Ectodermal cell (in vitro differentiated cells): ENCODE results near the gene ZMYM1.
"Not testable (repeated sequence)": the region's sequence is repeated elsewhere in the genome, so short reads cannot be mapped to it uniquely, and the experiment has no call there.

ENCODE experiments used
- H3K27ac ChIP-seq: 2 replicates; pipeline ENCODE4 v1.7.0; 2013; ENCODE audit warnings: mild to moderate bottlenecking, low read depth, low read length; ENCODE audit not compliant: insufficient read depth, poor library complexity, severe bottlenecking
- H3K27me3 ChIP-seq: 2 replicates; pipeline ENCODE4 v1.7.0; 2013; ENCODE audit warnings: mild to moderate bottlenecking, low read length; ENCODE audit not compliant: insufficient read depth, control insufficient read depth, poor library complexity, severe bottlenecking
- H3K36me3 ChIP-seq: one replicate; pipeline ENCODE4 v1.7.0; 2013; ENCODE audit warnings: low read length; ENCODE audit not compliant: control insufficient read depth, insufficient read depth
- H3K4me1 ChIP-seq: one replicate; pipeline ENCODE4 v1.7.0; 2013; ENCODE audit warnings: low read length; ENCODE audit not compliant: control insufficient read depth, insufficient read depth
- H3K4me3 ChIP-seq: 2 replicates; pipeline ENCODE4 v1.7.0; 2013; ENCODE audit warnings: low read depth, low read length, control low read depth; ENCODE audit not compliant: insufficient read depth
- H3K9me3 ChIP-seq: 2 replicates; pipeline ENCODE4 v1.7.0; 2013; ENCODE audit warnings: mild to moderate bottlenecking, low read length, moderate library complexity; ENCODE audit not compliant: control insufficient read depth
- WGBS, 2 experiments: methylation state at CpG; one replicate each; pipeline ENCODE4 v1.1.7; 2013; ENCODE audit warnings: missing lambda C conversion rate in 2 of 2; 5-methylcytosine and 5-hydroxymethylcytosine counted together

ZMYM1 gene

GRCh38 chr1:35069746-35070145, 9.4 kb upstream of the ZMYM1 start:
- Histone ChIP-seq H3K9me3 (no peaks in the 10 kb centered on the region), H3K36me3 (no peaks in the 10 kb centered on the region), H3K4me1 (no peaks in the 10 kb centered on the region), H3K4me3 (no peak overlapping the region), H3K27me3 (no peaks in the 10 kb centered on the region), H3K27ac (no peak overlapping the region)

- no peaks in the 10 kb centered on the region for H3K9me3 ChIP-seq
- no peak overlapping the region for H3K27ac ChIP-seq
- 88 to 95% methylated on average over 1 of the region's 1 CpG for WGBS, 2 experiments
- no peaks in the 10 kb centered on the region for H3K36me3 ChIP-seq
- H3K4me3 ChIP-seq, result no peak overlapping the region
- no peaks in the 10 kb centered on the region for H3K4me1 ChIP-seq
- H3K27me3 ChIP-seq, result no peaks in the 10 kb centered on the region
These were observed 5.8 kb upstream of the ZMYM1 start for GRCh38 chr1:35073265-35073811.

GRCh38 chr1:35076426-35076825, 2.8 kb upstream of the ZMYM1 start:
- 86 to 93% methylated on average over 8 of the region's 8 CpGs for WGBS, 2 experiments
- H3K36me3 ChIP-seq, H3K9me3 ChIP-seq, H3K4me3 ChIP-seq, H3K27me3 ChIP-seq, H3K4me1 ChIP-seq, H3K27ac ChIP-seq: not testable (repeated sequence)

- Histone ChIP-seq H3K27me3 (no peaks in the 10 kb centered on the region), H3K9me3 (no peaks in the 10 kb centered on the region), H3K4me1 (no peaks in the 10 kb centered on the region), H3K4me3 (peak overlapping the region; percentile 71), H3K27ac (no peak overlapping the region), H3K36me3 (no peaks in the 10 kb centered on the region)
- 93% methylated on average over 13 of the region's 13 CpGs for WGBS, 2 experiments
These were observed 1.1 kb downstream of the ZMYM1 start for GRCh38 chr1:35080171-35080854.

GRCh38 chr1:35085421-35085820, 6.2 kb downstream of the ZMYM1 start:
- H3K9me3 ChIP-seq, result no peaks in the 10 kb centered on the region
- no peaks in the 10 kb centered on the region for H3K27me3 ChIP-seq
- H3K36me3 ChIP-seq, result no peaks in the 10 kb centered on the region
- no peak overlapping the region for H3K4me3 ChIP-seq
- H3K4me1 ChIP-seq, result no peaks in the 10 kb centered on the region
- H3K27ac ChIP-seq, result no peak overlapping the region

GRCh38 chr1:35097224-35097623, 18.0 kb downstream of the ZMYM1 start:
- H3K9me3 ChIP-seq, result no peaks in the 10 kb centered on the region
- H3K36me3 ChIP-seq, result peaks cover 18% of the 10 kb centered on the region
- no peaks in the 10 kb centered on the region for H3K27me3 ChIP-seq
- no peak overlapping the region for H3K4me3 ChIP-seq
- no peaks in the 10 kb centered on the region for H3K4me1 ChIP-seq
- WGBS, 2 experiments, result 0% methylated on average over 1 of the region's 1 CpG
- no peak overlapping the region for H3K27ac ChIP-seq

GRCh38 chr1:35111106-35111505, 31.9 kb downstream of the ZMYM1 start:
- H3K36me3 ChIP-seq, result no peaks in the 10 kb centered on the region
- H3K9me3 ChIP-seq, result no peaks in the 10 kb centered on the region
- no peaks in the 10 kb centered on the region for H3K27me3 ChIP-seq
- no peak overlapping the region for H3K4me3 ChIP-seq
- H3K27ac ChIP-seq, result no peak overlapping the region
- 92 to 96% methylated on average over 1 of the region's 1 CpG for WGBS, 2 experiments
- H3K4me1 ChIP-seq, result no peaks in the 10 kb centered on the region

GRCh38 chr1:35112668-35113067, 33.5 kb downstream of the ZMYM1 start:
- Histone ChIP-seq H3K27me3 (no peaks in the 10 kb centered on the region), H3K36me3 (no peaks in the 10 kb centered on the region)
- WGBS, 2 experiments, result 100% methylated on average over 2 of the region's 4 CpGs

GRCh38 chr1:35115459-35116383, 36.5 kb downstream of the ZMYM1 start:
- Histone ChIP-seq H3K4me3 (no peak overlapping the region), H3K27ac (no peak overlapping the region), H3K4me1 (no peaks in the 10 kb centered on the region), H3K27me3 (no peaks in the 10 kb centered on the region), H3K36me3 (no peaks in the 10 kb centered on the region), H3K9me3 (no peaks in the 10 kb centered on the region)
- whole genome bisulfite sequencing, 2 experiments, result 97% methylated on average over 6 to 8 of the region's 8 CpGs

More at GRCh38 chr1:35112668-35113067, 33.5 kb downstream of the ZMYM1 start:
- no peak overlapping the region for H3K4me3 ChIP-seq
- H3K4me1 ChIP-seq, result no peaks in the 10 kb centered on the region
- no peak overlapping the region for H3K27ac ChIP-seq
- H3K9me3 ChIP-seq, result no peaks in the 10 kb centered on the region

- H3K9me3 ChIP-seq, result no peaks in the 10 kb centered on the region
- H3K36me3 ChIP-seq, result no peaks in the 10 kb centered on the region
- H3K4me3 ChIP-seq, result no peak overlapping the region
- H3K4me1 ChIP-seq, result no peaks in the 10 kb centered on the region
- H3K27ac ChIP-seq, result no peak overlapping the region
- H3K27me3 ChIP-seq, result no peaks in the 10 kb centered on the region
- 92 to 95% methylated on average over 36 of the region's 36 CpGs for WGBS, 2 experiments
These were observed 41.4 kb downstream of the ZMYM1 start for GRCh38 chr1:35120458-35121133.
